ENCODE results near the gene ARFGEF2. TPM values are rescaled to one million over a fixed set of nuclear protein-coding genes. Genes with fewer than 3 reads are reported as not detected.
"Not testable (repeated sequence)": the region's sequence is repeated elsewhere in the genome, so short reads cannot be mapped to it uniquely, and the experiment has no call there.

The ARFGEF2 gene
- total RNA-seq, 1 experiment from 2014 or later = 30.3 TPM

- H3K36me3 Mint-ChIP-seq (ENCODE audit: insufficient read depth, unreplicated experiment) = peaks cover 82% of the 10 kb centered on the region
- H3K9me3 Mint-ChIP-seq (ENCODE audit: unreplicated experiment) = no peaks in the 10 kb centered on the region
- no peak for DNase-seq (ENCODE audit: unreplicated experiment)
- CTCF ChIA-PET = interaction anchor here (0.6 kb wide), 2 partner anchors 16 to 24 kb away, joined by 3 to 4 read pairs; no protein-coding TSS in a partner anchor
- BruUV-seq (replicated peaks) = no TSS peak
- no peak overlapping the region for H3K27ac Mint-ChIP-seq (ENCODE audit: low read depth, unreplicated experiment)
- no peak for TF ChIP-seq CTCF (IDR thresholded peaks at IDR 0.05; ENCODE audit: unreplicated experiment)
- no peak overlapping the region for H3K4me3 Mint-ChIP-seq (ENCODE audit: unreplicated experiment)
- POLR2A ChIA-PET = interaction anchor here (0.9 to 1.2 kb wide), 2 partner anchors 42 to 83 kb away, joined by 3 to 4 read pairs; no protein-coding TSS in a partner anchor
- no peaks in the 10 kb centered on the region for H3K4me1 Mint-ChIP-seq (ENCODE audit: insufficient read depth, unreplicated experiment)
- intact Hi-C loops (cut with micrococcal nuclease) = no loop called here
- H3K27me3 Mint-ChIP-seq (ENCODE audit: insufficient read depth, unreplicated experiment) = no peaks in the 10 kb centered on the region
These were observed 88.6 kb downstream of the ARFGEF2 start for GRCh38 chr20:49009899-49010631.

DNA sequence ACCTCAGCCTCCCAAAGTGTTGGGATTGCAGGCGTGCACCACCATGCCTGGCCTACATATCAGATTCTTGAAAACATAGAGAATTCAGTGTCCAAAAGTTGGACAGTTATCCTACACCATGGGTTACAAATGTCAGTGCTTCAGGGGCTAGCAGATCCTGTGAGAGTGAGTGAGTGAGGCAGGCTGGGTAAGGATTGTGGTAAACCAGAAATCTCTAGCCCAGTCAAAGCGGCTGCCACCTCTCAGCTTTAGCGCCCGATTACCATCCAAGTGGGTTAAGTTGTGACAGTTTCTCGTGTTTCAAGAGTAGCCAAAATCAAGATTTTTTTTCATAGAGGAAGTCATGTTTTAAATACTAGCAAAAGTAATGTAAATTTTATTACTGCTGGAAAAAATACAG lies 102.7 kb downstream of the ARFGEF2 start:
- no peak for DNase-seq (ENCODE audit: unreplicated experiment)
- Mint-ChIP-seq H3K4me1 (ENCODE audit: insufficient read depth, unreplicated experiment) (no peaks in the 10 kb centered on the region), H3K4me3 (ENCODE audit: unreplicated experiment) (no peak overlapping the region), H3K27ac (ENCODE audit: low read depth, unreplicated experiment) (no peak overlapping the region), H3K27me3 (ENCODE audit: insufficient read depth, unreplicated experiment) (no peaks in the 10 kb centered on the region), H3K9me3 (ENCODE audit: unreplicated experiment) (no peaks in the 10 kb centered on the region), H3K36me3 (ENCODE audit: insufficient read depth, unreplicated experiment) (peaks cover 95% of the 10 kb centered on the region)
- intact Hi-C loops (cut with micrococcal nuclease) = no loop called here
- BruUV-seq (replicated peaks) = no TSS peak
- no peak for TF ChIP-seq CTCF (IDR thresholded peaks at IDR 0.05; ENCODE audit: unreplicated experiment)
- ChIA-PET POLR2A (interaction anchor here (0.9 kb wide), 1 partner anchor 64 kb away, joined by 3 read pairs; no protein-coding TSS in a partner anchor), CTCF (no interaction called here)

DNA sequence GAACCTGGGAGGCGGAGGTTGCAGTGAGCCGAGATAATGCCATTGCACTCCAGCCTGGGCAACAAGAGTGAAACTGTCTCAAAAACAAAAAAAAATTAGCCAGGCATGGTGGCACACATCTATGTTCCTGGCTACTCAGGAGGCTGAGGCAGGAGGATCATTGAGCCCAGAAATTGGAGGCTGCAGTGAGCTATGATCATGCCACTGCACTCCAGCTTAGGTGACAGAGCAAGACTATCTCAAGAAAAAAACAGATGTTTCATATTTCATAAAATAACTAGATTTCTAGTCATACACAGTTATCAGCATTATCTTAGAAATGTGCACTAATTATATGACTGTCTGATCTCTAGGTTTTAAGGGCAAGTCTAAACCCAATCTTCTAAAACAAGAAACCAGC lies 106.7 kb downstream of the ARFGEF2 start:
- BruUV-seq (replicated peaks); H3K9me3 Mint-ChIP-seq (ENCODE audit: unreplicated experiment); H3K4me3 Mint-ChIP-seq (ENCODE audit: unreplicated experiment); H3K27me3 Mint-ChIP-seq (ENCODE audit: insufficient read depth, unreplicated experiment); H3K27ac Mint-ChIP-seq (ENCODE audit: low read depth, unreplicated experiment); DNase-seq (ENCODE audit: unreplicated experiment); H3K4me1 Mint-ChIP-seq (ENCODE audit: insufficient read depth, unreplicated experiment); intact Hi-C loops (cut with micrococcal nuclease): not testable (repeated sequence)
- peaks cover 93% of the 10 kb centered on the region for H3K36me3 Mint-ChIP-seq (ENCODE audit: insufficient read depth, unreplicated experiment)
- ChIA-PET CTCF (interaction anchor here (0.9 to 1.5 kb wide), 2 partner anchors 12 to 31 kb away, joined by 3 to 4 read pairs; no protein-coding TSS in a partner anchor), POLR2A (interaction anchor here (0.6 to 3.4 kb wide), 3 partner anchors 10 to 22 kb away, joined by 3 to 11 read pairs (median 6); partner anchors contain the start of gene CSE1L)

- Mint-ChIP-seq H3K4me1 (ENCODE audit: insufficient read depth, unreplicated experiment) (no peaks in the 10 kb centered on the region), H3K9me3 (ENCODE audit: unreplicated experiment) (no peaks in the 10 kb centered on the region), H3K27me3 (ENCODE audit: insufficient read depth, unreplicated experiment) (no peaks in the 10 kb centered on the region), H3K4me3 (ENCODE audit: unreplicated experiment) (no peak overlapping the region), H3K27ac (ENCODE audit: low read depth, unreplicated experiment) (no peak overlapping the region), H3K36me3 (ENCODE audit: insufficient read depth, unreplicated experiment) (peaks cover 93% of the 10 kb centered on the region)
- ChIA-PET POLR2A (interaction anchor here (0.8 to 3.4 kb wide), 3 partner anchors 18 to 28 kb away, joined by 3 to 11 read pairs (median 6); partner anchors contain the start of gene CSE1L), CTCF (interaction anchor here (0.6 to 1.7 kb wide), 7 partner anchors 10 to 186 kb away, joined by 3 to 6 read pairs (median 4); no protein-coding TSS in a partner anchor)
- DNase-seq (ENCODE audit: unreplicated experiment) = peak; percentile 20
- TF ChIP-seq CTCF (IDR thresholded peaks at IDR 0.05; ENCODE audit: unreplicated experiment) = peak; percentile 13
- BruUV-seq (replicated peaks) = no TSS peak
- intact Hi-C loops (cut with micrococcal nuclease) = no loop called here
These were observed 107.2 kb downstream of the ARFGEF2 start for GRCh38 chr20:49028684-49029083.
